ENCODE measurements around the gene UBE2J1. TPM values are rescaled to one million over a fixed set of nuclear protein-coding genes. Genes with fewer than 3 reads are reported as not detected.
A peak's percentile ranks its signal among the peaks of the same experiment; 100 is the strongest.
"Not testable (repeated sequence)": the region's sequence is repeated elsewhere in the genome, so short reads cannot be mapped to it uniquely, and the experiment has no call there.

The UBE2J1 gene
- 23.1 and 50.9 TPM in 2 replicates for total RNA-seq (ENCODE audit: low replicate concordance)

- TF ChIP-seq, protein P1, sequence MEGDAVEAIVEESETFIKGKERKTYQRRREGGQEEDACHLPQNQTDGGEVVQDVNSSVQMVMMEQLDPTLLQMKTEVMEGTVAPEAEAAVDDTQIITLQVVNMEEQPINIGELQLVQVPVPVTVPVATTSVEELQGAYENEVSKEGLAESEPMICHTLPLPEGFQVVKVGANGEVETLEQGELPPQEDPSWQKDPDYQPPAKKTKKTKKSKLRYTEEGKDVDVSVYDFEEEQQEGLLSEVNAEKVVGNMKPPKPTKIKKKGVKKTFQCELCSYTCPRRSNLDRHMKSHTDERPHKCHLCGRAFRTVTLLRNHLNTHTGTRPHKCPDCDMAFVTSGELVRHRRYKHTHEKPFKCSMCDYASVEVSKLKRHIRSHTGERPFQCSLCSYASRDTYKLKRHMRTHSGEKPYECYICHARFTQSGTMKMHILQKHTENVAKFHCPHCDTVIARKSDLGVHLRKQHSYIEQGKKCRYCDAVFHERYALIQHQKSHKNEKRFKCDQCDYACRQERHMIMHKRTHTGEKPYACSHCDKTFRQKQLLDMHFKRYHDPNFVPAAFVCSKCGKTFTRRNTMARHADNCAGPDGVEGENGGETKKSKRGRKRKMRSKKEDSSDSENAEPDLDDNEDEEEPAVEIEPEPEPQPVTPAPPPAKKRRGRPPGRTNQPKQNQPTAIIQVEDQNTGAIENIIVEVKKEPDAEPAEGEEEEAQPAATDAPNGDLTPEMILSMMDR (IDR thresholded peaks at IDR 0.05; ENCODE audit: insufficient read depth, low read length): no peak
- peak within 1 kb of the TSS; percentile 91 for H3K4me3 ChIP-seq (ENCODE audit: low read depth, low read length)
- peak; percentile 92 for DNase-seq (ENCODE audit: low read depth)
These were observed at the start of gene UBE2J1 for GRCh38 chr6:89352278-89353117. Gene UBE2J1, minus strand, starts transcription at chr6:89352722. Its CDS starts 153 bp downstream, at chr6:89352569.

- H3K4me3 ChIP-seq (ENCODE audit: low read depth, low read length): no peak overlapping the region
- DNase-seq (ENCODE audit: low read depth): no peak
- TF ChIP-seq, protein P1 (IDR thresholded peaks at IDR 0.05; ENCODE audit: insufficient read depth, low read length): no peak
These were observed 48.4 kb upstream of the UBE2J1 start for GRCh38 chr6:89400912-89401399.

GRCh38 chr6:89400050-89400449 is 47.5 kb upstream of the UBE2J1 start:
- TF ChIP-seq, protein P1 (IDR thresholded peaks at IDR 0.05; ENCODE audit: insufficient read depth, low read length): no peak
- no peak overlapping the region for H3K4me3 ChIP-seq (ENCODE audit: low read depth, low read length)

DNA sequence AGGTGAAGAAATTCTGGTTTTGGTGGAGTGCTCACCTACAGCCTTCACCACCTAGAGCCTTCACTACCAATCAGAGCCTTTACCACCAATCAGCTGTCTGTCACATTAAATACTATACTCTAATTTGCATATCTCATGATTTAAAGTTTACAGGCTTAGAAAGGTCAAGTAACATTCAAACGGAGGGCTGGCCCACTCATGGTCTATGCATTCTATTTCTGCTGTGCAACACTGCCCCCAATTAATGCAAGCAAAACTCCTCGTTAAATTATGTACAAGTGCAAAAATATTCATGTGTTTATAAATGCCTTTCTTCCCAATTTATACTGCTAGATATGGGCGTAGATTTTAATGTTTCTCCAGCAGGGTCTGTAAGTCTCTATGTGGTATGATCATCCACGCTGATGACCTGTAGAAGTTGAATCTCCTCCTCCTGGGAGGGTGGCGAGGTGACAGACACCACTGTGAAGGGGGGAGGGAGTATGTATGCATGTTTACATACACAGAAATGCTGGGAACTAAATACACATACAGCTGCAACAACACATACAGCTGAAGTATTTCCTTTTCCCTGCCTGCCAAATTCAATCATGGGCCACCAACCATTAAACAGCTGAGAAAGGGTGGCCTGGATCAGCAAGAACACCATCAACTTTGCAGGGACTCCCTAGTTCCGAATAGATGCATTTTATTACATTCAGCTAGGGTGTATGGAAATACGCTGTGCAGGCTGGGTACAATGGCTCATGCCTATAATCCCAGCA is 46.4 kb upstream of the UBE2J1 start:
- no peak overlapping the region for H3K4me3 ChIP-seq (ENCODE audit: low read depth, low read length)
- TF ChIP-seq, protein P1 (IDR thresholded peaks at IDR 0.05; ENCODE audit: insufficient read depth, low read length): no peak
- DNase-seq (ENCODE audit: low read depth): no peak

More at GRCh38 chr6:89400050-89400449, 47.5 kb upstream of the UBE2J1 start:
- no peak for DNase-seq (ENCODE audit: low read depth)

DNA sequence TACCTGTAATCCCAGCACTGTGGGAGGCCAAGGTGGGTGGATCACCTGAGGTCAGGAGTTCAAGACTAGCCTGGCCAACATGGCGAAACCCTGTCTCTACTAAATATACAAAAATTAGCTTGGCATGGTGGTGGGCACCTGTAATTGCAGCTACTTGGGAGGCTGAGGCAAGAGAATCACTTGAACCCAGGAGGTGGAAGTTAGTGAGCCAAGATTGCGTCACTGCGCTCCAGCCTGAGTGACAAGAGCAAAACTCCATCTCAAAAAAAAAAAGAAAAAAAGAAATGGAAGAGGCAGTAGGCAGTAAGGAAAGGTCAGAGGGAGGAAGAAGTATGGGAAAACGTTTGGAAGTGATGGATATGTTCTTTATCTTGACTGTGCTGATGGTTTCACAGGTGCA is 45.4 kb upstream of the UBE2J1 start:
- H3K4me3 ChIP-seq (ENCODE audit: low read depth, low read length); DNase-seq (ENCODE audit: low read depth): not testable (repeated sequence)

DNA sequence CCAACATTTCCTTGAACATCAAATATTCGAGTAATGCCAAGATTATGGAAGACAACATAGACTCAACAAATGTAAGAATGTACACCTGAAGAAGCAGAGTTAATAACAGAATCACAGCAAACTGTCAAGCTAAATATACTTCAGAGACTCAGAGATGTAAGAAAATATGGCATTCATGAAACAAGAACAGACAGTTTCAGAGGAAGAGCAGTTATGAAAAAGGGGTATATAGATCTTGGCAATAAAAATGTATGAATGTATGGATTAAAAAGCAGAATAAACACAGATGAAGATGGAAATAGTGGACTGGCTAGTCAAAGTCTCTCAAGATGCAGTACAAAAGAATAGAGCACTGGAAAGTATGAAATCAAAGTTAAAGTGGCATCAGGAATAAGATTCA is 41.1 kb upstream of the UBE2J1 start:
- no peak for DNase-seq (ENCODE audit: low read depth)
- TF ChIP-seq, protein P1 (IDR thresholded peaks at IDR 0.05; ENCODE audit: insufficient read depth, low read length): no peak
- H3K4me3 ChIP-seq (ENCODE audit: low read depth, low read length): no peak overlapping the region

- no peak overlapping the region for H3K4me3 ChIP-seq (ENCODE audit: low read depth, low read length)
- no peak for DNase-seq (ENCODE audit: low read depth)
- TF ChIP-seq, protein P1 (IDR thresholded peaks at IDR 0.05; ENCODE audit: insufficient read depth, low read length): no peak
These were observed 40.3 kb upstream of the UBE2J1 start for GRCh38 chr6:89392823-89393222.

Data from fibroblast of the aortic adventitia (primary cell).